Thymus (tissue), 14 donors: ENCODE results near the gene CAMK2N1. TPM values are rescaled to one million over a fixed set of nuclear protein-coding genes. Genes with fewer than 3 reads are reported as not detected.
A peak's percentile ranks its signal among the peaks of the same experiment; 100 is the strongest.

ENCODE experiments used
- DNase-seq, 9 donors: peaks; one replicate each; pipeline ENCODE4 v3.0.0-alpha.2; 2013; ENCODE audit warnings: low spot score in 9 of 9, low read depth in 6 of 9, missing footprints in 1 of 9
- H3K27ac ChIP-seq, 2 donors: one replicate each; pipeline ENCODE4 v1.5.1; 2013; ENCODE audit warnings: control low read depth in 1 of 2, low read depth in 1 of 2, low read length in 1 of 2, mild to moderate bottlenecking in 1 of 2, moderate library complexity in 1 of 2
- H3K27me3 ChIP-seq, 2 donors: one replicate each; pipeline ENCODE4 v1.5.1; 2013; ENCODE audit warnings: low read length in 1 of 2; ENCODE audit not compliant: control insufficient read depth in 2 of 2, insufficient read depth in 1 of 2
- H3K36me3 ChIP-seq, 2 donors: one replicate each; pipeline ENCODE4 v1.5.1; 2013; ENCODE audit warnings: low read length in 1 of 2, mild to moderate bottlenecking in 1 of 2, moderate library complexity in 1 of 2; ENCODE audit not compliant: control insufficient read depth in 2 of 2, insufficient read depth in 2 of 2
- H3K4me1 ChIP-seq, 2 donors: one replicate each; pipeline ENCODE4 v1.5.1; 2013; ENCODE audit warnings: low read length in 2 of 2; ENCODE audit not compliant: control insufficient read depth in 2 of 2, insufficient read depth in 2 of 2
- H3K4me3 ChIP-seq, 2 donors: one replicate each; pipeline ENCODE4 v1.5.1; 2013; ENCODE audit warnings: low read length in 2 of 2, control low read depth in 1 of 2, mild to moderate bottlenecking in 1 of 2
- H3K9me3 ChIP-seq, 2 donors: one replicate each; pipeline ENCODE4 v1.5.1; 2013; ENCODE audit warnings: low read length in 1 of 2, mild to moderate bottlenecking in 1 of 2; ENCODE audit not compliant: control insufficient read depth in 2 of 2, insufficient read depth in 1 of 2
- WGBS: extraction: QIAGEN DNeasy Blood & Tissue Kit; methylation state at CpG from one replicate; pipeline ENCODE4 v1.1.7; 2013; 5-methylcytosine and 5-hydroxymethylcytosine counted together
- long read RNA-seq, 10 donors: transcript quantifications; one replicate each; lab custom pipeline, GENCODE V29; 2026
- polyA plus RNA-seq: library from polyadenylated mRNA; stranded (reverse); fragments of 200-250 nt; gene quantifications from one replicate; pipeline ENCODE4 v1.2.3, GENCODE V29; 2013
- total RNA-seq: library from RNA; stranded (reverse); fragments of 120-200 nt; gene quantifications from one replicate; pipeline ENCODE4 v1.2.4, GENCODE V29; 2013
- donor health status: healthy.

CAMK2N1 gene
- total RNA-seq: 0.42 TPM
- polyA plus RNA-seq: 11.1 TPM
- long read RNA-seq, donor 1: 0 reads
- long read RNA-seq, donor 2, partial matches to known transcripts: 0 of 2 reads
- long read RNA-seq, donor 2, other reads (novel, unspliced or antisense): 0 of 2 reads
- long read RNA-seq, donor 3, partial matches to known transcripts: 0 of 1 reads
- long read RNA-seq, donor 3, other reads (novel, unspliced or antisense): 0 of 1 reads
- long read RNA-seq, donor 4: 0 reads
- long read RNA-seq, donor 5, transcript CAMK2N1-201 (2 exons, 2,336 nt): major isoform, 10 of 16 reads
- long read RNA-seq, donor 5, partial matches to known transcripts: 6 of 16 reads
- long read RNA-seq, donor 5, other reads (novel, unspliced or antisense): 0 of 16 reads
- long read RNA-seq, donor 6, partial matches to known transcripts: 0 of 2 reads
- long read RNA-seq, donor 6, other reads (novel, unspliced or antisense): 0 of 2 reads
- long read RNA-seq, donor 7: 0 reads
- long read RNA-seq, donor 8: 0 reads
- long read RNA-seq, donor 9: 0 reads
- long read RNA-seq, donor 10: 0 reads

DNA sequence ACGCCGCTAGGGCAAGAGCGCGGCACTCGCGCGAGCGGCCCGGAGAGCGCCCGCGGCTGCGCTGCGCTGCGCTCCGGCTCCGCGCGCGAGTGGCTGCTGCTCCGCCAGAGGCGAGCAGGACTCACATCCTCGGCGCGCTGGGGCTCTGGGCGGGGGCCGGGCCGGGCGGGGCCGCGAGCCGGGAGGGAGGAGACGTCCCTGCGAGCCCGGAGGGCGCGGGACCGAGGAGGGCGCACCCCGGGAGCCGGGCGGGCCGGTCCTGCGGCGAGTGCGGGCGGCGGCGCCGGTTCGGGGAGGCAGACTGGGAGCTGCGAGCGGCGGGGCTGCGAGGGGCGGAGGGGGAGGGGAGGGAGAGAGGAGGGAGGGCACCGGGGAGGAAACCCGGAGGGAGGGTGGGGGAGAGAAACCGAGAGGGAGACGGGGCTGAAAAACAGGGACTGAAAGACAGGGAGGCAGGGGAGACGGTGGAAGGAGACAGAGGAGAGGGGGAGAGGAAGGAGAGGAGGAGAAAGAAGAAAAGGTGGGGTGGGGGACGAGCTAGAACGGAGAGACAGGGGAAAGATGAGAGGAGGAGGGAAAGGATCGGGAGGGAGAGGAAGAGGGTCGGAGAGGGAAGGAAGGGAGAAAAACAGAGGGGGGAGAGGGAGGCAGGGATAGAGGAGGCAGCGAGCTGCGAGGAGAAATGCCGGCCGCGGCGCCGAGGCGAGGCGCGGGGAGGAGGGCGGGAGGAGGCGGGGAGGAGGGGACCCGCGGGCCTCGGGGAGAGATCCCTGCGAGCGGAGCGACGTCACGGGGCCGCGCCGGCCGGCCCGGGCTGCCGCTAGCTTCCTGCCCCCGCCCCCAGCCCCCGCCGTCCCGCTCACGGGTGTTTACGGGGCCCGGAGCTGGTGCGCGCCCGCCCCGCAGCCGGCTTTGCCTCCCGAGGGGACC is at the start of gene CAMK2N1:
CAMK2N1 (minus strand) TSS at position 684 of the 930 bp plus-strand sequence. CDS start 831 bp downstream, outside the sequence.
- peaks cover 0 to 2% of the 10 kb centered on the region in 2 donors for H3K4me1 ChIP-seq
- peak within 1 kb of the TSS in 1 of 2 donors; percentile 56 for H3K4me3 ChIP-seq
- no peak for DNase-seq
- H3K27ac ChIP-seq: no peak within 1 kb of the TSS
- 1% methylated on average over 104 of the region's 104 CpGs for WGBS
- H3K9me3 ChIP-seq: no peaks in the 10 kb centered on the region
- H3K27me3 ChIP-seq: peaks cover 81 to 90% of the 10 kb centered on the region in 2 donors
- H3K36me3 ChIP-seq: no peaks in the 10 kb centered on the region

DNA sequence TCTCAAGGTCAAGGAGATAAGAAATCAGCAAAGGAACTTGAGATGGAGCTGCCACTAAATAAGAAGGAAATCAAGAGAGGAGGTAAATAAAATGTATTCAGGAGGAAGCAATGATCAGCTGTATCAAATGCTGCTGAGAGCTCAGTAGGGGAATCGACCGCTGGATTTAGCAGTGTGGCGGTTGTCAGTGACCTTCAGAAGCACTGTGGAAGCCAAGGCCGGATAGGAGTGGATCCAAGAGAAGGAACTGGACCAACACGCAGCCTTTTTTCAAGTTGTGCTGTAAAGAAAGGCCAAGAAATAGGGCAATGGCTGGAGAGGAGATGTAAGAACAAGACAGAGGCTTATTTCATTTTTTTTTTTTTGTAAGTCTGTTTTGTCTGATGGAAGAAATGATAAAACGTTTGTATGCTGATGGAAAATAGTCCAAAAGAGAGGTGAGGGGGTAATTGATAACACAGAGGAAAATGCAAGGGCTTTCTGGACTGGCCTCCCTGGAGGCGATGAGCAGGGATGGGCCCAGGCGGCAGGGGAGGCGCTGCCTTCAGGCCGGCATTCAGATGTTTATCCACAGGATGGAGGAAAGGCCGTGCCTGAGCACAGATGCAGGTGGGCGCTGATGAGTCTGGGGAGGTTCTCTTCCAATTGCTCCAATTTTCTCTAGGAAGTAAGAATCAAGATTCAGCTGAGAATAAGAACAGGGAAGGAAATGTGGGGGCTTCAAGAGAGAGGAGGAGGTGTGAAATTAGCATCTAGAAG is 48.8 kb upstream of the CAMK2N1 start:
- peaks cover 0 to 33% of the 10 kb centered on the region in 2 donors for H3K27me3 ChIP-seq
- H3K9me3 ChIP-seq: no peaks in the 10 kb centered on the region
- DNase-seq: no peak
- no peaks in the 10 kb centered on the region for H3K4me1 ChIP-seq
- H3K36me3 ChIP-seq: no peaks in the 10 kb centered on the region
- no peak overlapping the region for H3K27ac ChIP-seq
- WGBS: 83% methylated on average over 12 of the region's 12 CpGs
- H3K4me3 ChIP-seq: no peak overlapping the region

DNA sequence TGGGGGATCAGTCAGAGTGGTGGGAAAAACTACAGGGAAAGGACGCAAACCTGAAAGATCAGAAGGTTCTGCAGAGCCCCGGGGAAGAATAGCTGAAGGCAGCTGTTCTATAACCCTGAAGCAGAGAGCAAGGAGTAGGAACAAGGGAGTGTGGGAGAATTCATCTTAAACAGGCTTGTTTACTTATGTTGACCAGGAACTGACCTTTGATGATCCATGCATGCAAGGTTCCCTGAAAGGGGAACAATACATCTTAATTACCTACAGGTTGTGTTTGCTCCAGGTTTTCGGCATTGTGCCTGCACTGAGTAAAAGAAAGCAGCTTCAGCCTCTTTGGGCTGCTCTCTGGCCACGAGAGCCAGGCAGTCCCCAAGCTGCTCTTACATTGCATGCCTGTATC is 47.6 kb upstream of the CAMK2N1 start:
- H3K4me3 ChIP-seq: no peak overlapping the region

DNA sequence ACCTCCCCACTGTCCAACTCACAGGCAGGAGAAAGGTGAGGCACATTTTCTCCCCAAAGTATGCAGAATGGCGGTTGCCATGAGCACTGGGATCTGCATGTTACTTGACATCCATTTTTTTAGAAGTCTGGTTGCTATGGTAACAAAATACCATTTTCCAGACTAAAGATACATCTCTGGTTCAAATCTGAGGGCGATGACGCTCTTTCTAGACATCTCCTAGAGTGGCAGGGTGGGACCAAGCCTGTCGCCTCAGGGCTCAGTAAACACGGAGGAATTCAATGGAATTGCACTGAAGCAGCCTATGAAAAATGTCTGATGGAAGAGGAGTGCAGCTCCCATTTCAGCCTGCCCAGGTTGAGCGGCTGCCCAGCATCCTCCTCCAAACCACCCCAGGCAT is 44.9 kb upstream of the CAMK2N1 start:
- WGBS: 83% methylated on average over 6 of the region's 6 CpGs
- H3K27me3 ChIP-seq: peaks cover 0 to 27% of the 10 kb centered on the region in 2 donors

More for the DNA sequence above, 47.6 kb upstream of the CAMK2N1 start:
- no peak overlapping the region for H3K27ac ChIP-seq
- no peak for DNase-seq
- H3K4me1 ChIP-seq: no peaks in the 10 kb centered on the region
- H3K9me3 ChIP-seq: no peaks in the 10 kb centered on the region
- H3K36me3 ChIP-seq: no peaks in the 10 kb centered on the region
- 74% methylated on average over 4 of the region's 4 CpGs for WGBS
- peaks cover 0 to 30% of the 10 kb centered on the region in 2 donors for H3K27me3 ChIP-seq

DNA sequence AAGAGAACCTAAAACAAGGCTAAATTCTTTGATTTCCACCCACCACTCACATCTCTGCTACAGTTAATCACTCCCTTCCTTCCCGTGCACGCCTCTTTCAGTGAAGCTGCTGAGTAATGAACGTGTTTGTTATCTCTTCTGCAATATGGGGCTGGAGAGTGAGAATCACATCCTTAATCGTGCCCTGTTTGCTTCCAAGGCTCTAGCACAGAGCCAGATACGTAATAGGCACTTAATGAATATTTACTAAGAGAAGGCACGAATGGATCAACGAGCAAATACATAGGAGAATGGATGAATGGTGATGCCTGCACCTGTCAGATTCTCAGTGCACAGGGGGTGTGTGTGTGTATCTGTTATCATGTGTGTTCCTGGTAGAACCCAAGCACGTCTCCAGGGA is 44.3 kb upstream of the CAMK2N1 start:
- DNase-seq: no peak
- H3K4me1 ChIP-seq: no peaks in the 10 kb centered on the region
- H3K27me3 ChIP-seq: peaks cover 0 to 27% of the 10 kb centered on the region in 2 donors
- H3K27ac ChIP-seq: no peak overlapping the region
- H3K4me3 ChIP-seq: no peak overlapping the region
- no peaks in the 10 kb centered on the region for H3K36me3 ChIP-seq
- WGBS: 13% methylated on average over 8 of the region's 8 CpGs
- no peaks in the 10 kb centered on the region for H3K9me3 ChIP-seq

More for the DNA sequence above, 44.9 kb upstream of the CAMK2N1 start:
- no peaks in the 10 kb centered on the region for H3K36me3 ChIP-seq
- no peak for DNase-seq
- no peak overlapping the region for H3K27ac ChIP-seq
- H3K9me3 ChIP-seq: no peaks in the 10 kb centered on the region
- H3K4me3 ChIP-seq: no peak overlapping the region
- H3K4me1 ChIP-seq: no peaks in the 10 kb centered on the region

DNA sequence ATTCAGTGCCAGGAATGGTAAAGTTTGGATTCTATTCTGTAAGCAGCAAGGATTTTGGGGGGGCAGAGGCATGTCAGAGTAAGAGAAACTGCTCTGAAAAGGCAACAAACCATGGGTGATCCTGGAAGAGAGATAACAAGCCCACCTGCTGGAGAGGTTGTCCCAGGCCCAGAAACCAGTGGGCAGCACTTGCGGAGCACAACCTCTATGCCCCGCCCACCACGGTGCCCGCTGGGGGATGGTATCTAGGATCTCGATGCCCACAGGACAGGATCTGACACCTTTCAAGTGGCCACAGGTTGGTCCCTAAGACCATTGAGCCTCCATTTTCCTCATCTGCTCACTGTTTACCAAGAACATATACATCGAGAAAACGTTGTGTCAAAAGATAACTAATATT is 42.2 kb upstream of the CAMK2N1 start:
- H3K36me3 ChIP-seq: no peaks in the 10 kb centered on the region
- DNase-seq: no peak
- H3K9me3 ChIP-seq: no peaks in the 10 kb centered on the region
- 84% methylated on average over 7 of the region's 7 CpGs for WGBS
- H3K27me3 ChIP-seq: peaks cover 0 to 14% of the 10 kb centered on the region in 2 donors
- no peaks in the 10 kb centered on the region for H3K4me1 ChIP-seq
- H3K27ac ChIP-seq: no peak overlapping the region
- H3K4me3 ChIP-seq: no peak overlapping the region

DNA sequence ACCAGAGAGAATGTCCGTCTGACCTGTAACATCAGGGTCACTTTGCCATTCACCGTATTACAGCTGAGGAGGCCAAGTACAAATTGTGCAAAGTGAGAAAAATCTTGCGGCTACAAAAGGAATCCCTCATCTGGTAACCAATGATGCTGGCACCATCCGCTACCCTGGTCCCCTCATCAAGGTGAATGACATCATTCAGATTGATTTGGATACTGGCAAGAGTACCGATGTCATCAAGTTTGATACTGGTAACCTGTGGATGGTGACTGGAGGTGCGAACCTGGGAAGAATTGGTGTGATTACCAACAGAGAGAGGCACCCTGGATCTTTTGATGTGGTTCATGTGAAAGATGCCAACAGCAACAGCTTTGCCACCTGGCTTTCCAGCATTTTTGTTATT is 40.3 kb upstream of the CAMK2N1 start:
- H3K4me1 ChIP-seq: no peaks in the 10 kb centered on the region
- WGBS: 93% methylated on average over 6 of the region's 6 CpGs
- DNase-seq: no peak
- H3K27ac ChIP-seq: no peak overlapping the region
- no peaks in the 10 kb centered on the region for H3K36me3 ChIP-seq
- no peaks in the 10 kb centered on the region for H3K9me3 ChIP-seq
- no peak overlapping the region for H3K4me3 ChIP-seq
- H3K27me3 ChIP-seq: peaks cover 0 to 11% of the 10 kb centered on the region in 2 donors

DNA sequence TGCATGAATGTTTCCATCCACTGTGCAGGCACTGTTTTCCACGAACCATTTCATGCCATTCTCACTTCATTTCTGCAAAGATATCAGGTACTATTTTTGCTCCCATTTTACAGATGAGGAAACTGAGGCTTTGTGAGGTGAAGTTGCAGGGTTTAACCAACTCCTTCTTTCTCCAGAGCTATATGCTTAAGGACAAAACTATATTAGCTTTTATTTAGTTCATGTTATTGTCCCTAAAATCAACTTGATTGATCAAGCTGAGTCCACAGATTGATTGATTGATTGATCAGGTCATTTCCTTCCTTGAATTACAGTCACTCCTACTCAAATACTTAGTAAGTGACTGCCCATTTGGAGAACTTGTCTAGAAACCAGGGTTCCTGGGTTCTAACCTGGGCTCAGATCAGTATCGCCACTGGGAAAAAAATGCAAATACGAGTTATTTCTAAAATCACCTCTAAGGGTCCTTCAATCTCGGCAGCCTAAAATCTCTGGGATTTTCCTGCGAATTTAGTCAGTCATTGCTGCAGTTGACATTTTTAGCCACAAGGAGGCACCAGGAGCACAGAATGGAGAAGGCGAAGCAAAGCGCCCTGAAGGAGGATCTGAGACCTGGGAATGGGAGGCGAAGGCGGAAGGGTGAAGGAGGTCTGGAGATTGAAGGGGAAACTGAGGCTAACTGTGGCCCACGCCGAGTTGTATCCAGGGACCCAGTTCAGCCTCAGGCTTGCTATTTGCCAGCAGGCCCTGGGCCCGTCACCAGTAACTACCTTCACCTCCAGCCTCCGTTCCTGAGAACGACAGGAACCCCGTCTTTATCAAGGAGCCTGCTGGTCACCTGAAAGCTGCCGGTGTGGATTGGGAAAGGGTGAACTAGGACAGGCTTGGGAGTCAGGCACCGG is 36.2 kb upstream of the CAMK2N1 start:
- Histone ChIP-seq H3K27me3 (peaks cover 0 to 2% of the 10 kb centered on the region in 2 donors), H3K27ac (no peak overlapping the region), H3K9me3 (no peaks in the 10 kb centered on the region), H3K4me3 (no peak overlapping the region), H3K36me3 (no peaks in the 10 kb centered on the region), H3K4me1 (no peaks in the 10 kb centered on the region)
- DNase-seq: peak in 7 of 9 donors; percentile 19 to 65 (median 46)
- 29% methylated on average over 17 of the region's 17 CpGs for WGBS
